ENCODE results near the gene MEPE.

MEPE gene

DNA sequence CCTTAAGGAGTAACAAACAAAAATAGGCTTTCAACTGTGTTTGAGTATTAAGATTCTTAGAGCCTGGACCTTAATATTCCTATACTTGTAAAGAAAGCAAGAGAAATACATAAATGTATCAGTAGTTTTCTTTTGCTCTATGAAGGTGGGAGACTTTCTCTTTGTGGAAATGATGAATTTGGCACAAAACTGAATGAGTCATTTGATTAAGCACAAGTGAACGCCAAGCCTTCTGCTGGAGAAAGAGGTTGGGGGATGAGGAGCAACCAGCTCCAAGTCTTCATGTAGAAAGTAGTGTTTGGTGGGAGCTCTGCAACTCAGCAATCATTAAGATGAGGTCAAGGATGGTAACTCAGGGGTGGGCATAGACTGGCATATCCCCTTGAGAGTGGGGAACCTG lies 49.6 kb downstream of the MEPE start (continued):
- TF ChIP-seq EGR2 (tag by site-specific recombination; IDR thresholded peaks at IDR 0.05; ENCODE audit: low read depth): no peak
- no peak for TF ChIP-seq ZNF707 (tag by site-specific recombination; IDR thresholded peaks at IDR 0.05)
- TF ChIP-seq, protein P1, sequence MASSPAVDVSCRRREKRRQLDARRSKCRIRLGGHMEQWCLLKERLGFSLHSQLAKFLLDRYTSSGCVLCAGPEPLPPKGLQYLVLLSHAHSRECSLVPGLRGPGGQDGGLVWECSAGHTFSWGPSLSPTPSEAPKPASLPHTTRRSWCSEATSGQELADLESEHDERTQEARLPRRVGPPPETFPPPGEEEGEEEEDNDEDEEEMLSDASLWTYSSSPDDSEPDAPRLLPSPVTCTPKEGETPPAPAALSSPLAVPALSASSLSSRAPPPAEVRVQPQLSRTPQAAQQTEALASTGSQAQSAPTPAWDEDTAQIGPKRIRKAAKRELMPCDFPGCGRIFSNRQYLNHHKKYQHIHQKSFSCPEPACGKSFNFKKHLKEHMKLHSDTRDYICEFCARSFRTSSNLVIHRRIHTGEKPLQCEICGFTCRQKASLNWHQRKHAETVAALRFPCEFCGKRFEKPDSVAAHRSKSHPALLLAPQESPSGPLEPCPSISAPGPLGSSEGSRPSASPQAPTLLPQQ (tag by site-specific recombination; IDR thresholded peaks at IDR 0.05): no peak
- TF ChIP-seq KLF16 (tag by site-specific recombination; IDR thresholded peaks at IDR 0.05): no peak
- no peak for TF ChIP-seq MEIS1 (CRISPR knock-in tag; IDR thresholded peaks at IDR 0.05; ENCODE audit: borderline replicate concordance)
- TF ChIP-seq ZIC2 (tag by site-specific recombination; IDR thresholded peaks at IDR 0.05): no peak
- no peak for TF ChIP-seq SP3 (tag by site-specific recombination; IDR thresholded peaks at IDR 0.05)
- no peak for TF ChIP-seq ZNF221 (tag by site-specific recombination; IDR thresholded peaks at IDR 0.05; ENCODE audit: borderline replicate concordance)
- TF ChIP-seq, protein P2, sequence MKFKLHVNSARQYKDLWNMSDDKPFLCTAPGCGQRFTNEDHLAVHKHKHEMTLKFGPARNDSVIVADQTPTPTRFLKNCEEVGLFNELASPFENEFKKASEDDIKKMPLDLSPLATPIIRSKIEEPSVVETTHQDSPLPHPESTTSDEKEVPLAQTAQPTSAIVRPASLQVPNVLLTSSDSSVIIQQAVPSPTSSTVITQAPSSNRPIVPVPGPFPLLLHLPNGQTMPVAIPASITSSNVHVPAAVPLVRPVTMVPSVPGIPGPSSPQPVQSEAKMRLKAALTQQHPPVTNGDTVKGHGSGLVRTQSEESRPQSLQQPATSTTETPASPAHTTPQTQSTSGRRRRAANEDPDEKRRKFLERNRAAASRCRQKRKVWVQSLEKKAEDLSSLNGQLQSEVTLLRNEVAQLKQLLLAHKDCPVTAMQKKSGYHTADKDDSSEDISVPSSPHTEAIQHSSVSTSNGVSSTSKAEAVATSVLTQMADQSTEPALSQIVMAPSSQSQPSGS (tag by site-specific recombination; IDR thresholded peaks at IDR 0.05; ENCODE audit: low read depth): no peak
- TF ChIP-seq ZNF292 (tag by site-specific recombination; IDR thresholded peaks at IDR 0.05; ENCODE audit: borderline replicate concordance, low read depth): no peak
- no peak for TF ChIP-seq IKZF3 (tag by site-specific recombination; IDR thresholded peaks at IDR 0.05)

DNA sequence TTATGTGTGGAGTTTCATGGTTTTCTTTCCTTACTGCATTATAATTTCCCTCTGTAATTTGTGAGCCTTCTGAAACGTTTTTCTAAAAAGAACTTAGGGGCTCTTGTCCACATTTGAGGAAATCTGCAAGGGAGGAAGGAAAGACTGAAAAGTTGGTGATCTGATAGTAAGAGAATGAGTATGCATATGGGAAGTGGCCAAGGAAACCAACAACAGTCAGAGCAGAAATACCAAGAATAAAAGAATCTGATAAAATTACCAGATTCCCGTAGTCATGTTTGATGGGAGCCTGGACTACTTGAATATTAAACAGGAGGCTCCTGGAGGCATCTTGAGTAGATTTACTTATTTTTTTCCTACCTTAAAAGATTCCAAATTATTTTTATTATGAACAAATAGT lies 50.1 kb downstream of the MEPE start:
- Histone ChIP-seq H3K4me3 (ENCODE audit: low read depth, low read length) (no peak overlapping the region), H3K36me3 (ENCODE audit: control insufficient read depth in 2 of 2, insufficient read depth in 1 of 2, low read length in 2 of 2) (no peaks in the 10 kb centered on the region), H3K27ac (ENCODE audit: extremely low read depth, low read depth, low read length) (no peak overlapping the region), H3K4me1 (ENCODE audit: control insufficient read depth, insufficient read depth, low read length) (no peaks in the 10 kb centered on the region), H3K9me3 (ENCODE audit: control insufficient read depth, insufficient read depth, low read depth, low read length) (no peaks in the 10 kb centered on the region)
- POLR2A ChIA-PET: no interaction called here
- TF ChIP-seq, protein P3, sequence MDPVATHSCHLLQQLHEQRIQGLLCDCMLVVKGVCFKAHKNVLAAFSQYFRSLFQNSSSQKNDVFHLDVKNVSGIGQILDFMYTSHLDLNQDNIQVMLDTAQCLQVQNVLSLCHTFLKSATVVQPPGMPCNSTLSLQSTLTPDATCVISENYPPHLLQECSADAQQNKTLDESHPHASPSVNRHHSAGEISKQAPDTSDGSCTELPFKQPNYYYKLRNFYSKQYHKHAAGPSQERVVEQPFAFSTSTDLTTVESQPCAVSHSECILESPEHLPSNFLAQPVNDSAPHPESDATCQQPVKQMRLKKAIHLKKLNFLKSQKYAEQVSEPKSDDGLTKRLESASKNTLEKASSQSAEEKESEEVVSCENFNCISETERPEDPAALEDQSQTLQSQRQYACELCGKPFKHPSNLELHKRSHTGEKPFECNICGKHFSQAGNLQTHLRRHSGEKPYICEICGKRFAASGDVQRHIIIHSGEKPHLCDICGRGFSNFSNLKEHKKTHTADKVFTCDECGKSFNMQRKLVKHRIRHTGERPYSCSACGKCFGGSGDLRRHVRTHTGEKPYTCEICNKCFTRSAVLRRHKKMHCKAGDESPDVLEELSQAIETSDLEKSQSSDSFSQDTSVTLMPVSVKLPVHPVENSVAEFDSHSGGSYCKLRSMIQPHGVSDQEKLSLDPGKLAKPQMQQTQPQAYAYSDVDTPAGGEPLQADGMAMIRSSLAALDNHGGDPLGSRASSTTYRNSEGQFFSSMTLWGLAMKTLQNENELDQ (tag by site-specific recombination; IDR thresholded peaks at IDR 0.05; ENCODE audit: low read depth): no peak
- TF ChIP-seq ZNF664 (tag by site-specific recombination; IDR thresholded peaks at IDR 0.05) (no peak), ZNF132 (tag by site-specific recombination; IDR thresholded peaks at IDR 0.05; ENCODE audit: borderline replicate concordance) (no peak), ZNF302 (tag by site-specific recombination; IDR thresholded peaks at IDR 0.05; ENCODE audit: low read depth) (no peak), ZNF629 (tag by site-specific recombination; IDR thresholded peaks at IDR 0.05) (no peak), SP2 (tag by site-specific recombination; IDR thresholded peaks at IDR 0.05) (no peak), ZNF394 (tag by site-specific recombination; IDR thresholded peaks at IDR 0.05; ENCODE audit: borderline replicate concordance) (no peak), ZNF585B (tag by site-specific recombination; IDR thresholded peaks at IDR 0.05) (no peak), ZNF23 (tag by site-specific recombination; IDR thresholded peaks at IDR 0.05; ENCODE audit: borderline replicate concordance) (no peak), ZFP69B (tag by site-specific recombination; IDR thresholded peaks at IDR 0.05) (no peak), ZNF48 (tag by site-specific recombination; IDR thresholded peaks at IDR 0.05) (no peak)
- CTCF ChIA-PET: interaction anchor here (0.7 kb wide), 1 partner anchor 359 kb away, joined by 3 read pairs; no protein-coding TSS in a partner anchor

Measured in HEK293 (cell line).